RWPE1 (cell line): ENCODE results near the gene ZNF365.

Source experiments
- CTCF ChIA-PET: fragments of 350-600 bp; sonication (Branson Sonifier 250); formaldehyde crosslinking; extraction: SDS; loops from one replicate; lab custom pipeline; 2021; lab: Yijun Ruan, JAX
- POLR2A ChIA-PET: fragments of 400-600 bp; formaldehyde crosslinking; extraction: SDS; loops from one replicate; lab custom pipeline; 2020; ENCODE audit warnings: antibody characterized with exemption; ENCODE audit not compliant: low non-redundant PET; lab: Yijun Ruan, JAX
- DNase-seq: peaks from one replicate; pipeline ENCODE4 v3.0.0; 2012; ENCODE audit warnings: low spot score
- H3K27ac ChIP-seq: fragments of 450-650 bp; 2 replicates; pipeline ENCODE4 v1.5.1; 2017
- TF ChIP-seq, protein P1 (sequence below): fragments of 450-650 bp; conservative IDR thresholded peaks from 2 replicates; pipeline ENCODE4 v1.5.1; 2017; ENCODE audit warnings: low read depth, mild to moderate bottlenecking

ZNF365 gene

DNA sequence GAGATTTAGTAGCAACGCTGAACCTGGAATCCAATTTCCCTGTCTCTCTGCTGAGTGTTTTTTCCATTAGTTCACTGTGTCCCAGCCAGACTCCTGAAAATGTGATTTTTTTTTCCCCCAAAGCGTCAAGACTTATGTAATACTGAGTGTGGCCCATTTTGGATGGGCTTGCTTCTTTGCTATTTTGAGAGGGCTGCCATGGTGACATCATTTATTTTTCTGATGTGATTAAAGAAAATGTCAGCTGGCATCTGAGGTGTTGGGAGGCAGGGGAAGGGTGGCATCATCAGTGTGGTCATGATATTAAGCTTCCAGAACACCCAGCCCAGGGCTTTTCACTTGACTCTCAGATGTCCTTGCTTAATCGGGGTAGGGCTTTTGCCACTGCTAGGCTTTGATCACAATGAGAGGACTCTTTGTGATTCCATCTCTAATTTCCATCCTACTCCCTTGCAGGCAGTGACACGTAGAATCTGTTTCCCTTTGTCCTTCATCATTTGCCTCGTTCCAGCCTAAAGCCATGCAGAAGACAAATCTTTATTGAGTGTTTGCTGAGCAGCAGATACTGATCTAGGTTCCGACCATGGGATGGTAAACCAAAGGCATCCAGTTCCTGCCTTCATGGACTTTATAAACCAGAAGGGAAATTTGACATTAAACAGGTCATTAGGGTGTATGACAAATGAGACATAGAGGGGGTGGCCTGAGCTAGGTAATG, 7.4 kb downstream of the ZNF365 start:
- TF ChIP-seq, protein P1, sequence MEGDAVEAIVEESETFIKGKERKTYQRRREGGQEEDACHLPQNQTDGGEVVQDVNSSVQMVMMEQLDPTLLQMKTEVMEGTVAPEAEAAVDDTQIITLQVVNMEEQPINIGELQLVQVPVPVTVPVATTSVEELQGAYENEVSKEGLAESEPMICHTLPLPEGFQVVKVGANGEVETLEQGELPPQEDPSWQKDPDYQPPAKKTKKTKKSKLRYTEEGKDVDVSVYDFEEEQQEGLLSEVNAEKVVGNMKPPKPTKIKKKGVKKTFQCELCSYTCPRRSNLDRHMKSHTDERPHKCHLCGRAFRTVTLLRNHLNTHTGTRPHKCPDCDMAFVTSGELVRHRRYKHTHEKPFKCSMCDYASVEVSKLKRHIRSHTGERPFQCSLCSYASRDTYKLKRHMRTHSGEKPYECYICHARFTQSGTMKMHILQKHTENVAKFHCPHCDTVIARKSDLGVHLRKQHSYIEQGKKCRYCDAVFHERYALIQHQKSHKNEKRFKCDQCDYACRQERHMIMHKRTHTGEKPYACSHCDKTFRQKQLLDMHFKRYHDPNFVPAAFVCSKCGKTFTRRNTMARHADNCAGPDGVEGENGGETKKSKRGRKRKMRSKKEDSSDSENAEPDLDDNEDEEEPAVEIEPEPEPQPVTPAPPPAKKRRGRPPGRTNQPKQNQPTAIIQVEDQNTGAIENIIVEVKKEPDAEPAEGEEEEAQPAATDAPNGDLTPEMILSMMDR: no peak
- no peak overlapping the region for H3K27ac ChIP-seq
- CTCF ChIA-PET: interaction anchor here (0.6 kb wide), 3 partner anchors 28 to 92 kb away, joined by 3 to 5 read pairs (median 4); no protein-coding TSS in a partner anchor
- POLR2A ChIA-PET: no interaction called here
- no peak for DNase-seq

DNA sequence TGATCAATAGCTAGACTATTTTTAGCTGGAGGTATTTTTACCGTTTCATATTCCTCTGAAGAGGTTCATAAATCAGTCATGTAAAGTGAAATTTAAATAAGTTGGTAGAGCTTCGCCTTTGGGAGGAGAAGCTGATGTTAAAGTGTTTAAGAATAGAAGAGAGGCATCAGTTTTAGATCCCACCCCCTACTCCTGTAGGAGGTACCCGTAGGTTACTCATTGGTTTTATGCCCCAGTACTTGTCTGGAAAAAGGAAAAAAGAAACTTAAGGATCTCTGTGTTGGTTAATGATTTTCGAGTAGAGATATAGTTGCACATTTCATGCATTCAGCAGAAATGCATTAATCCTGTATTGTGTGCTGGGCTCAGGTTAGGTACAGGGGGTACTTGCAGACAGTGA, 8.7 kb downstream of the ZNF365 start:
- DNase-seq: no peak
- ChIA-PET CTCF (no interaction called here), POLR2A (no interaction called here)
- H3K27ac ChIP-seq: no peak overlapping the region
- TF ChIP-seq, protein P1: no peak

DNA sequence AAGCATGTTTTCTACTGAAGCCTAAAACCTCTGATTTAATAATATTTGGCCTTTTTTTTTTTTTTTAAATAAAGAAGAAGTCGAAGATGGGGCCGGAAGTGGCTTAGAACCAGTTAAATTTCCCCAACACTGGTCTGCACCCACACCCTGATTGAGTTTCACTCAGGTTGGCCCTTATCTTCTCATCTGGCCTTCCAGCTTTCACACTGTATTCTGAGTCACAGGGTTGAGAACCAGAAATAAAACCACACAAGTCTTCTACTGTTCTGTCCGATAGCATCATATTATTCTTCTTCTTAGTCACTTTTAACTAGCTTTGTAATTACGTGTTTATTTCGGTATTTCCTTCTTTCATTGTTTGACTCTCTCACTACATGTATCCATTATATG, 9.9 kb downstream of the ZNF365 start:
- TF ChIP-seq, protein P1: no peak
- ChIA-PET POLR2A (no interaction called here), CTCF (no interaction called here)
- no peak overlapping the region for H3K27ac ChIP-seq
- peak; percentile 62 for DNase-seq

DNA sequence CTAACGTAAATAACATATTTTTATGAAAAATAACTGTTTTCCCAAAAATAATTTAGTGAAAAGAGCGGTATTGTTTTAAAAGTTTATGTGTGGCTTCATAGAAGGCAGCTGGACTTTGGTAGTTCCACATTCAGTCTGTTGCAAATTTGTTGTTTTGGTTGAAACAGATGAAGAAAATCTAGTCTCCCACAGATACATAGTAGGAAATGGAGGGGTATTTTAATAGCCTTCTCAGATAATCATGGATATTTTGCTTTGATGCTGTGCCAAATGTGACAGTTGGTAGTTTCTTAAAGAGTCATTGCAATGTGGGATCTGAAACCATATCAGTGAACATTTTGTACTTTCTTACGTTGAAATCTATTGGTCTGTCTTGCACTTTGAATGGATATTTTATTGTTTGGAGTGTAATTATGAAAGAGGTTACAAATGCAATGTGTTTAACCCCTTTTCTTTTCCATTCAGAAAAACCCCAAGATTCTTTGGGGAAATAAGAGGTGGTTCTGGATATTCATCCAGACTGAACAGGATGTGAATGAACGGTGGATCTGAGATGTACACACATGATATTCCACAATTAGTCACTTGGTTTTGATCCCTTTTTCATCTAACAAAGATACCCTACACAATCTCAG, 10.4 kb downstream of the ZNF365 start:
- no peak overlapping the region for H3K27ac ChIP-seq
- TF ChIP-seq, protein P1: no peak
- CTCF ChIA-PET: no interaction called here
- DNase-seq: no peak
- POLR2A ChIA-PET: no interaction called here

DNA sequence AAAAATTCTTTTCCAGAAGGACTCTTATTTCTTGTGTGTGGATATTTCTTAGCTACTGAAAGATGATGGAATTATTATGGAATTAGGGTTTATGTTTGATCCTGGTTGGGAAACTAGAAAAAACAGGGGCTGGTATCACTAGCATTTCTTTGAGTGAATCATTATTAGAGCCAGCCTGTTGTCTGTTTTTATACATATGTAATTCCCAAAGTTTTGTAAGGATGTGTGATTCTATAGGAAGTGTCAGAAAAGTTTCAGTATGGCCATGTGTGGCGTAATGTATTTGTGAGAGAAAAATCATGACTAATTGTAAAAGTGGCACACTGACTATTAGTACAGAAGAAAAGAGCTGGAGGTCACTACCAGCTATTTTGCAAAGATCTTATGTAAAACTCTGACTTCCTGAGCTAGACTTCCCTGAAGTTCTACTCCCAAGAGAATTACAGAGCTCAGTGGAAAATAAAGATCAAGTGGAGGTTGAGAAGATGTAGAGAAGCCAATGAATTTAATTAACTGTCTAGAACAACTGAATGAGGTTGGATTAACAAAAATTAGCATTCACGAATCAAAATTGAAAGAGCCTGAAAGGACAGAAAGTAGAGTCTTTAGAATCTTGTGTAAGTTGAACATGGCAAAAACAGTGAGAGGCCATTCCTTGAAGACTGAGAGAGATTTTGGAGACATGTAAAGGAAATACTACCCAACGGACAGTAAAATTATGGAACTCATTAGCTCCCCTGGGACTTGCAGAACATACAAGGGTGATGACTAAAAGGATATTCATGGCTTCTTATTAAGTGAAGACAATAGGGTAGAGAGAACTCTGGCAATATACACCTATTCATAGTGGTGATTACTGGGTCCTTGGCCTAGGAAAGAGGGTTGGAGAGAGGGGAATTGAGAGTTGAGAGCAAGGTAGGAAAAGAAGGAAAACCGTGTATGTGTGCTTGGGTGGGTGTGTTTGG, 12.5 kb downstream of the ZNF365 start:
- ChIA-PET POLR2A (no interaction called here), CTCF (no interaction called here)
- TF ChIP-seq, protein P1: no peak
- H3K27ac ChIP-seq: no peak overlapping the region
- DNase-seq: no peak

DNA sequence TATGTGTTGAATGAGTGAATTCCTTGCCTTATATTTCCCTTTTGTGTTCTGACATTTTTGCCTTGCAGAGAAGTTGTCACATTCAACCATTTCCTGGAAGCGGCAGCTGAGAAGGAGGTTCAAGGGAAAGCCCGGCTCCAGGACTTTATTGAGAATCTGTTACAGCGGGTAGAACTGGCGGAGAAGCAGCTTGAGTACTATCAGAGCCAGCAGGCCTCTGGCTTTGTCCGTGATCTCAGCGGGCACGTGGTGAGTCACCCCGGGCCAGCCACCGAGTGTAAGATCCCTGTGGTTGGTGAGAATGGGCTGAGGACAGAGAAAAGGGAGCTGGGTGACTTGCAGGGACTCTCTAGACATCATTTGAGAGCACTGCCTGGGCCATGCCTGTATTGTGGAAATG, 14.2 kb downstream of the ZNF365 start:
- ChIA-PET POLR2A (no interaction called here), CTCF (interaction anchor here (0.7 kb wide), 1 partner anchor 131 kb away, joined by 4 read pairs; no protein-coding TSS in a partner anchor)
- no peak for DNase-seq

More for the DNA sequence above, 14.2 kb downstream of the ZNF365 start:
- H3K27ac ChIP-seq: no peak overlapping the region
- TF ChIP-seq, protein P1: no peak
